ENCODE measurements around the gene DUSP1. TPM values are rescaled to one million over a fixed set of nuclear protein-coding genes. Genes with fewer than 3 reads are reported as not detected.

Gene DUSP1
- total RNA-seq, 2 experiments from 2014 or later: 761 to 768 TPM

DNA sequence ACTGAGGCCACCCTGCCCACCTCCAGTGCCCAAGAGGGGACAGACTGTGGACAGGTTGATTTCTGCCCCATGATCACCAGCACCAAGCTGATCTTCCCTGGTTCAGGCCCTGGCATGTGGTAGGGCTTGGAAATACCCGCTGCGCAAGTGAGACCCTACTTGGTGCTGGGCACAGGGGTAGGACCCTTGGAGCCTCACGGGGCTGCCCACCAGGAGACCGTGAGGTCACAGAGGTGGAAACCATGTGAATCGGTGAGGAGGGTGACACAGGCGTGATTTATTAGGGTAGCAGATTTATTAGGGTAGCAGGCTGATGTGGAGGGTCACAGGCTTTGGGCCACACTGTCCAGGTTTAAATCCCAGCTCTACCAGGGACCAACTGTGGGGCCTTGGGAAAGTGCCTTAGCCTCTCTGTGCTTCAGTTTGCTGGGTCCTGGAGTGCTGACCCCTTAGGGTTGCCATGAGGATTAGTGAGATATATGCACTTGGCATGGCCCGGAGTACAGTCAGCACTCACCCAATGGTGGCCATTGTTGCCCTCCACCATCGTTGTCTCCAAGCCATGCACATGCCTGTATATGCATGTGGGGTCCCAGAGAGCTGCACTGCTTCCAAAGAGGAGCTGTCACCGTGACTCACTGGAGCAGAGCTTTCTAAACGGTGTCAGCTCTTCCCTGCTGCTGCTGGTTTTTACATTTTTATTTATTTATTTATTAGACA, 20.9 kb upstream of the DUSP1 start:
- Histone ChIP-seq H3K4me3 (ENCODE audit: low read length) (no peak overlapping the region), H3K27me3 (ENCODE audit: control insufficient read depth in 1 of 2, insufficient read depth in 2 of 2, low read length in 2 of 2) (no peaks in the 10 kb centered on the region), H3K27ac (ENCODE audit: low read depth in 1 of 2, low read length in 2 of 2) (no peak overlapping the region), H3K9me3 (ENCODE audit: control insufficient read depth in 1 of 2, insufficient read depth in 1 of 2, low read length in 2 of 2) (no peaks in the 10 kb centered on the region), H3K36me3 (ENCODE audit: insufficient read depth, low read length) (no peaks in the 10 kb centered on the region), H3K4me1 (ENCODE audit: insufficient read depth, low read length) (peaks cover 6% of the 10 kb centered on the region)
- Mint-ChIP-seq H3K9me3 (no peaks in the 10 kb centered on the region), H3K36me3 (ENCODE audit: low read depth) (no peaks in the 10 kb centered on the region), H3K4me1 (ENCODE audit: low read depth) (no peaks in the 10 kb centered on the region), H3K27ac (no peak overlapping the region), H3K4me3 (no peak overlapping the region), H3K27me3 (no peaks in the 10 kb centered on the region)
- TF ChIP-seq, protein P1, sequence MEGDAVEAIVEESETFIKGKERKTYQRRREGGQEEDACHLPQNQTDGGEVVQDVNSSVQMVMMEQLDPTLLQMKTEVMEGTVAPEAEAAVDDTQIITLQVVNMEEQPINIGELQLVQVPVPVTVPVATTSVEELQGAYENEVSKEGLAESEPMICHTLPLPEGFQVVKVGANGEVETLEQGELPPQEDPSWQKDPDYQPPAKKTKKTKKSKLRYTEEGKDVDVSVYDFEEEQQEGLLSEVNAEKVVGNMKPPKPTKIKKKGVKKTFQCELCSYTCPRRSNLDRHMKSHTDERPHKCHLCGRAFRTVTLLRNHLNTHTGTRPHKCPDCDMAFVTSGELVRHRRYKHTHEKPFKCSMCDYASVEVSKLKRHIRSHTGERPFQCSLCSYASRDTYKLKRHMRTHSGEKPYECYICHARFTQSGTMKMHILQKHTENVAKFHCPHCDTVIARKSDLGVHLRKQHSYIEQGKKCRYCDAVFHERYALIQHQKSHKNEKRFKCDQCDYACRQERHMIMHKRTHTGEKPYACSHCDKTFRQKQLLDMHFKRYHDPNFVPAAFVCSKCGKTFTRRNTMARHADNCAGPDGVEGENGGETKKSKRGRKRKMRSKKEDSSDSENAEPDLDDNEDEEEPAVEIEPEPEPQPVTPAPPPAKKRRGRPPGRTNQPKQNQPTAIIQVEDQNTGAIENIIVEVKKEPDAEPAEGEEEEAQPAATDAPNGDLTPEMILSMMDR (IDR thresholded peaks at IDR 0.05): no peak
- intact Hi-C loops (cut with DNase I, micrococcal nuclease): no loop called here
- POLR2A ChIA-PET: no interaction called here
- CTCF ChIA-PET: no interaction called here
- DNase-seq (no peak), ATAC-seq (ENCODE audit: poor library complexity) (no peak)

DNA sequence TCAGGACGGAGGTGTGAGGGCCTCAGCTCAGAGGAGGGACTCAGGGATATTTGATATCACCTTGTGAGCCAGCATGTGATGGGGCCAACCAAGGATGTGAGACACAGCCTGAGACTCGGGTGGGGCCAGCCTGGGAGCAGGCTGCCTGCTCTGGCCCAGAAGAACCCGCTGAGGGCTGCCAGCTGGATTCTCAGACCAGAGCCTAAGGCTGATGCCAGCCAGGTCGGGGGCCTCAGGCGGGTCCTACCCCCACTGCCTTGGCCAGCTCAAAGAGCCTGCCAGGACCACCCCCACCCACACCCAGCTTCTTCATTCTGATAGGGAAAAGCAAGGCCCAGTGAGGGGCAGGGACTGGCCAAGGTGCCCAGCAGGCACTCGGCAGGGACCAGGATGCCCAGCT, 20.3 kb upstream of the DUSP1 start:
- Histone ChIP-seq H3K36me3 (ENCODE audit: insufficient read depth, low read length) (no peaks in the 10 kb centered on the region), H3K9me3 (ENCODE audit: control insufficient read depth in 1 of 2, insufficient read depth in 1 of 2, low read length in 2 of 2) (no peaks in the 10 kb centered on the region), H3K27me3 (ENCODE audit: control insufficient read depth in 1 of 2, insufficient read depth in 2 of 2, low read length in 2 of 2) (no peaks in the 10 kb centered on the region), H3K27ac (ENCODE audit: low read depth in 1 of 2, low read length in 2 of 2) (no peak overlapping the region), H3K4me3 (ENCODE audit: low read length) (no peak overlapping the region), H3K4me1 (ENCODE audit: insufficient read depth, low read length) (peaks cover 6% of the 10 kb centered on the region)
- CTCF ChIA-PET: no interaction called here
- Mint-ChIP-seq H3K27me3 (no peaks in the 10 kb centered on the region), H3K4me1 (ENCODE audit: low read depth) (no peaks in the 10 kb centered on the region), H3K4me3 (no peak overlapping the region), H3K9me3 (no peaks in the 10 kb centered on the region), H3K27ac (no peak overlapping the region), H3K36me3 (ENCODE audit: low read depth) (no peaks in the 10 kb centered on the region)
- POLR2A ChIA-PET: interaction anchor here (1.5 kb wide), 1 partner anchor 20 kb away, joined by 4 read pairs; no protein-coding TSS in a partner anchor
- ATAC-seq (ENCODE audit: poor library complexity) (no peak), DNase-seq (no peak)
- TF ChIP-seq, protein P1 (IDR thresholded peaks at IDR 0.05): no peak
- intact Hi-C loops (cut with DNase I, micrococcal nuclease): no loop called here

DNA sequence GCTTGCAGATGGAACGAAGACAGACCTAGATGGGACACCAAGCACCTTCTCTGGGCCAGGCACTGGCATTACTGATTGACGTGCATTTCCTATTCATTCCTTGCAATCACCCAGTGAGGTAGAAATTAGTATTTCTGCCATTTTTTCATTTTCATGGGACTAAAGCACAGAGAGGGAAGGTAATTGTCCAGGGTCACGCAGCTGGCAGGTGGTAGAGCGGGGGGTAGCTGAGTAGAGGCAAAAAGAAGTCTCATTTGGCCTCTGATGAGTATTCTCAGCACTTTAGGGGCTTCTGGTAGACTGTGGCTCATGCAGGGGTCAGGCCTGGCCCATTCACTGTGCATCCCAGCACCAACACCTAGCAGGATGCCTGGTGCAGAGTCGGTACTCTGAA, 19.5 kb upstream of the DUSP1 start:
- DNase-seq (no peak), ATAC-seq (ENCODE audit: poor library complexity) (no peak)
- Mint-ChIP-seq H3K4me1 (ENCODE audit: low read depth) (no peaks in the 10 kb centered on the region), H3K36me3 (ENCODE audit: low read depth) (no peaks in the 10 kb centered on the region), H3K27ac (no peak overlapping the region), H3K4me3 (no peak overlapping the region), H3K27me3 (no peaks in the 10 kb centered on the region), H3K9me3 (no peaks in the 10 kb centered on the region)
- Histone ChIP-seq H3K36me3 (ENCODE audit: insufficient read depth, low read length) (no peaks in the 10 kb centered on the region), H3K9me3 (ENCODE audit: control insufficient read depth in 1 of 2, insufficient read depth in 1 of 2, low read length in 2 of 2) (no peaks in the 10 kb centered on the region), H3K4me1 (ENCODE audit: insufficient read depth, low read length) (peaks cover 6% of the 10 kb centered on the region), H3K27ac (ENCODE audit: low read depth in 1 of 2, low read length in 2 of 2) (no peak overlapping the region), H3K27me3 (ENCODE audit: control insufficient read depth in 1 of 2, insufficient read depth in 2 of 2, low read length in 2 of 2) (no peaks in the 10 kb centered on the region), H3K4me3 (ENCODE audit: low read length) (no peak overlapping the region)
- ChIA-PET POLR2A (interaction anchor here (1.5 kb wide), 1 partner anchor 19 kb away, joined by 4 read pairs; no protein-coding TSS in a partner anchor), CTCF (no interaction called here)
- TF ChIP-seq, protein P1 (IDR thresholded peaks at IDR 0.05): no peak
- intact Hi-C loops (cut with DNase I, micrococcal nuclease): no loop called here

Measured in CD4-positive, alpha-beta T cell (primary cell).